HEK293T (cell line): Measurements from ENCODE around the gene SNAI1.

Experiments
- CTCF ChIA-PET: fragments of 350-600 bp; formaldehyde crosslinking; extraction: SDS; loops from one replicate; lab custom pipeline; 2021; ENCODE audit warnings: antibody characterized with exemption, inconsistent platforms; lab: Yijun Ruan, JAX
- POLR2A ChIA-PET: fragments of 350-600 bp; formaldehyde crosslinking; extraction: SDS; loops from one replicate; lab custom pipeline; 2020; ENCODE audit warnings: antibody characterized with exemption, inconsistent platforms; lab: Yijun Ruan, JAX
- DNase-seq: peaks from one replicate; pipeline ENCODE4 v3.0.0; 2012; ENCODE audit warnings: mixed read lengths; ENCODE audit errors: extremely low spot score
- ARNT ChIP-seq: fragments of 450-650 bp; IDR thresholded peaks from 2 replicates; pipeline ENCODE4 v1.6.1; 2017; ENCODE audit warnings: mild to moderate bottlenecking
- BHLHE40 ChIP-seq: fragments of 450-650 bp; IDR thresholded peaks from 2 replicates; pipeline ENCODE4 v1.6.1; 2016; ENCODE audit warnings: mild to moderate bottlenecking, moderate library complexity, borderline replicate concordance
- CTBP1 ChIP-seq: fragments of 450-650 bp; IDR thresholded peaks from 2 replicates; pipeline ENCODE4 v1.6.1; 2016; ENCODE audit warnings: borderline replicate concordance
- ELF4 ChIP-seq: fragments of 450-650 bp; IDR thresholded peaks from 2 replicates; pipeline ENCODE4 v1.6.1; 2017; ENCODE audit warnings: antibody characterized with exemption
- FOXA1 ChIP-seq: fragments of 450-650 bp; IDR thresholded peaks from 2 replicates; pipeline ENCODE4 v1.6.1; 2016; ENCODE audit warnings: mild to moderate bottlenecking
- FOXK2 ChIP-seq: fragments of 450-650 bp; IDR thresholded peaks from 2 replicates; pipeline ENCODE4 v1.6.1; 2016; ENCODE audit warnings: mild to moderate bottlenecking
- FOXM1 ChIP-seq: fragments of 450-650 bp; IDR thresholded peaks from 2 replicates; pipeline ENCODE4 v1.6.1; 2017; ENCODE audit warnings: mild to moderate bottlenecking, borderline replicate concordance
- HDGF ChIP-seq: fragments of 450-650 bp; IDR thresholded peaks from 2 replicates; pipeline ENCODE4 v1.6.1; 2017; ENCODE audit warnings: antibody characterized with exemption, borderline replicate concordance
- L3MBTL2 ChIP-seq: fragments of 450-650 bp; conservative IDR thresholded peaks from 2 replicates; pipeline ENCODE4 v1.6.1; 2016; ENCODE audit warnings: mild to moderate bottlenecking
- LEF1 ChIP-seq: fragments of 450-650 bp; IDR thresholded peaks from 2 replicates; pipeline ENCODE4 v1.6.1; 2017; ENCODE audit warnings: mild to moderate bottlenecking, borderline replicate concordance
- NFRKB ChIP-seq: fragments of 450-650 bp; IDR thresholded peaks from 2 replicates; pipeline ENCODE4 v1.6.1; 2016; ENCODE audit warnings: mild to moderate bottlenecking, moderate library complexity
- SP1 ChIP-seq: fragments of 450-650 bp; IDR thresholded peaks from 2 replicates; pipeline ENCODE4 v1.6.1; 2017
- SUZ12 ChIP-seq: fragments of 450-650 bp; IDR thresholded peaks from 2 replicates; pipeline ENCODE4 v1.6.1; 2016; ENCODE audit warnings: mild to moderate bottlenecking
- TARDBP ChIP-seq: fragments of 450-650 bp; IDR thresholded peaks from 2 replicates; pipeline ENCODE4 v1.6.1; 2016
- ZNF384 ChIP-seq: fragments of 450-650 bp; IDR thresholded peaks from 2 replicates; pipeline ENCODE4 v1.6.1; 2016
- TF ChIP-seq, protein P1 (sequence below): fragments of 450-650 bp; IDR thresholded peaks from 2 replicates; pipeline ENCODE4 v1.6.1; 2016

Gene SNAI1

DNA sequence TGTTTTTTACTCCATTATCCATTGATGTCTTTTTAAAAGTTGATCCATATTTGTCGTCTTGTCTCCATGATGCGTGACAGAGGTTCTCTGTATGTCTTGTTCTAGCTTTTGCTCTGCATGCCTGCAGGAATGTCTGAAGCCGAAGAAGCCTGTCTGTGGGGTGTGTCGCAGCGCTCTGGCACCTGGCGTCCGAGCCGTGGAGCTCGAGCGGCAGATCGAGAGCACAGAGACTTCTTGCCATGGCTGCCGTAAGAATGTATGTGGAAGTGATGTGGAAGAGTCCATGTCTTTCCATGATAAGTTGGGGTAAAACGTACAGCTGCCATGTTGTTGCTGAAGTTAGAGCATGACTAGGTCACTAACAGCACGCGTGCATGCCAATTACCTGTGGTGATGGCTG is 41.3 kb upstream of the SNAI1 start:
- TF ChIP-seq ELF4: no peak
- TF ChIP-seq HDGF: no peak
- no peak for TF ChIP-seq LEF1
- no peak for TF ChIP-seq TARDBP
- TF ChIP-seq BHLHE40: no peak
- TF ChIP-seq CTBP1: no peak
- TF ChIP-seq FOXK2: no peak
- no peak for TF ChIP-seq FOXM1
- no peak for TF ChIP-seq NFRKB
- DNase-seq: no peak
- CTCF ChIA-PET: interaction anchor here (1.1 kb wide), 1 partner anchor 12 kb away, joined by 4 read pairs; no protein-coding TSS in a partner anchor
- POLR2A ChIA-PET: no interaction called here

DNA sequence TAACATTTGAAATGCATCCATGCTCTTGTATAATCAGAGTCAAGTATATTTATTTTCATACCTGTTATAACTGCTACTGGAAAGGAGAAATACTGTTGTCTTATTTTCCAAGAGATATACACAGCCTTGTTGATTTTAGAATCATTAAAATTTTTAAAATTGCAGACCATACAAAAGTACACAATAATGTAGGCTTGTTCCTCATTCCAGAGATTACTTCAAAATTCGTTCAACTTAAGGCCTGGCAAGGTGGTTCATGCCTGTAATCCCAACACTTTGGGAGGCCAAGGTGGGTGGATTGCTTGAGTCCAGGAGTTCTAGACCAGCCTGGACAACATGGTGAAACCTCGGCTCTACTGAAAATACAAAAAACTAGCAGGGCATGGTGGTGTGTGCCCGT is 40.5 kb upstream of the SNAI1 start:
- POLR2A ChIA-PET: no interaction called here
- DNase-seq: no peak
- CTCF ChIA-PET: interaction anchor here (1.1 kb wide), 1 partner anchor 11 kb away, joined by 4 read pairs; no protein-coding TSS in a partner anchor
- TF ChIP-seq ELF4 (no peak), BHLHE40 (no peak), NFRKB (no peak), FOXA1 (no peak), FOXK2 (no peak), FOXM1 (no peak), CTBP1 (no peak), SUZ12 (no peak), HDGF (no peak), L3MBTL2 (no peak), LEF1 (no peak), TARDBP (no peak), ZNF384 (no peak), ARNT (no peak), SP1 (no peak)
- TF ChIP-seq, protein P1, sequence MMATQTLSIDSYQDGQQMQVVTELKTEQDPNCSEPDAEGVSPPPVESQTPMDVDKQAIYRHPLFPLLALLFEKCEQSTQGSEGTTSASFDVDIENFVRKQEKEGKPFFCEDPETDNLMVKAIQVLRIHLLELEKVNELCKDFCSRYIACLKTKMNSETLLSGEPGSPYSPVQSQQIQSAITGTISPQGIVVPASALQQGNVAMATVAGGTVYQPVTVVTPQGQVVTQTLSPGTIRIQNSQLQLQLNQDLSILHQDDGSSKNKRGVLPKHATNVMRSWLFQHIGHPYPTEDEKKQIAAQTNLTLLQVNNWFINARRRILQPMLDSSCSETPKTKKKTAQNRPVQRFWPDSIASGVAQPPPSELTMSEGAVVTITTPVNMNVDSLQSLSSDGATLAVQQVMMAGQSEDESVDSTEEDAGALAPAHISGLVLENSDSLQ: no peak

DNA sequence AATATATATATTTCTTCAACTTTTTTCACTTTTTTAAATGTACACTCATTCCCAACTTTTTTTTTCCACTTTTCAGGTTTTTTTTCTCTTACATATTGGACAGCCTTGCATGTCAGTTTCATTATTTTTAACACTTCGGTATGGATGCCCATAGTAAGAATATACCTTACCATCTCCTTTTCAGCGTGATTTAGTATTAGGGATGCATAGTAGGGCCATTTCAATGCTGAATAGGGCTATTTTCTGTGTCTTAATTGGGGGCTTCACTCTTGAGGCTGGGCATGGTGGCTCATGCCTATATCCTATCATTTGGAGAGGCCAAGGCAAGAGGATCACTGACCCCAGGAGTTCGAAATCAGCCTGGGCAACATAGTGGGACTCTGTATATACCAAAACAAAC is 39.8 kb upstream of the SNAI1 start:
- POLR2A ChIA-PET: no interaction called here
- CTCF ChIA-PET: interaction anchor here (0.7 kb wide), 1 partner anchor 300 kb away, joined by 4 read pairs; no protein-coding TSS in a partner anchor
- no peak for TF ChIP-seq ZNF384
- TF ChIP-seq FOXK2: no peak
- no peak for TF ChIP-seq NFRKB
- no peak for TF ChIP-seq ELF4
- no peak for DNase-seq

DNA sequence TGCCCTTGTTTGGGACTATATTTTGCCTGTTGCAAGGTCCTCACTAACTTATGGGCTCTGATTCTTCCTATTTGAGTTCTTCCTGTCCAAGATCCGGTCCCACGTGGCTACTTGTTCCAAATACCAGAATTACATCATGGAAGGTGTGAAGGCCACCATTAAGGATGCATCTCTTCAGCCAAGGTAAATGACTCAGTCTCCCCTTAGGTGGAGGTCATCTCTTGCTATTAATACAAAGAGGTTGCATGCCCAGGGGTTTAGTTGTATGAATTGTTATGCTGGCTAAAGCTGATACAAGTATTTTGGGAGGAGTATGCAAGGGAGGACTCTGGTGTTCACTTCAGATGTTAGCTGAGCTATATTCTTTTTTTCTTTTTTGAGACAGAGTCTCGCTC is 37.5 kb upstream of the SNAI1 start:
- TF ChIP-seq HDGF (no peak), ARNT (no peak), ZNF384 (no peak), FOXK2 (no peak), SP1 (no peak), FOXM1 (no peak), BHLHE40 (no peak), CTBP1 (no peak), NFRKB (no peak), L3MBTL2 (no peak), FOXA1 (no peak), SUZ12 (no peak), LEF1 (no peak)
- TF ChIP-seq, protein P1: no peak
- ChIA-PET CTCF (no interaction called here), POLR2A (interaction anchor here (1.2 kb wide), 1 partner anchor 9 kb away, joined by 3 read pairs; the partner anchor contains the start of gene RNF114)
- DNase-seq: no peak

DNA sequence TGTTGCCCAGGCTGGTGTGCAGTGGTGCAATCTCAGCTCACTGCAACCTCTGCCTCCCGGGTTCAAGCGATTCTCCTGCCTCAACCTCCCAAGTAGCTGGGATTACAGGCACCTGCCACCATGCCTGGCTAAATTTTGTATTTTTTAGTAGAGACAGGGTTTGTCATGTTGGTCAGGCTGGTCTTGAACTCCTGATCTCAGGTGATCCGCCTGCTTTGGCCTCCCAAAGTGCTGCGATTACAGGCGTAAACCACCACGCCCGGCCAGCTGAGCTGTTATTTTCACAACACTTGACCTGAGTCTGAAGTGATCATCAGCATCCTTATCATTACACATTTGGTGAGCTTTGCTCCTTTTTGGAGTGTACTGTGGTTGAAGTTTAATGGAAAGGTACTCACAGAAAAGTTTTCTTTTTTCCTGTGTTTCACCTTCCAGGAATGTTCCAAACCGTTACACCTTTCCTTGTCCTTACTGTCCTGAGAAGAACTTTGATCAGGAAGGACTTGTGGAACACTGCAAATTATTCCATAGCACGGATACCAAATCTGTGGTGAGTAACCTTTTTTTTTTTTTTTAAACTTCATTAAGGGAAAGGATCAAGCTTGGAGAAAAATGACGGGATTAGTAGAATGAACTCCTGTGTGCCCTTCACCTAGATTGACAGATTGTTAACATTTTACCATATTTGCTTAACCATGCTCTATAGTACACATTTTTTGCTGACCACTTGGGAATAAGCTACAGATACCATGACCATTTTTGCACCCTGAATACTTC is 36.9 kb upstream of the SNAI1 start:
- CTCF ChIA-PET: no interaction called here
- no peak for TF ChIP-seq FOXK2
- TF ChIP-seq LEF1: no peak
- TF ChIP-seq ZNF384: no peak
- POLR2A ChIA-PET: interaction anchor here (1.0 to 1.2 kb wide), 2 partner anchors 9 to 10 kb away, joined by 3 read pairs; partner anchors contain the start of gene RNF114
- no peak for DNase-seq

DNA sequence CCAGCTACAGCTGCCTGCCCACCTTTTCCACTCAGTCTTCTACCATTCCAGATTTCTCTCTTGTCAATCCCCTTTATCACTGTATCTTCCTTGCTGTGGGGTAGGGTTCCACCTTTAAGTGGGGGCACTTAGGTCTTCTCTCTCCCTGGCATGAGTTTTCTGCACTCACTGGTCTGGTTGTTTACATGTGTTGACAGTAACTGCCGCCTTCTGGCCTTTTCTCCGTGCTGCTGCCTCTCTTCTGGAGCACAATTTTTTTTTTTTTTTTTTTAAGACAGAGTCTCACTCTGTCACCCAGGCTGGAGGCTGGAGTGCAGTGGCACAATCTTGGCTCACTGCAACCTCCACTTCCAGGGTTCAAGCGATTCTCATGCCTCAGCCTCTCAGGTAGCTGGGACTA is 34.6 kb upstream of the SNAI1 start:
- POLR2A ChIA-PET: no interaction called here
- CTCF ChIA-PET: no interaction called here
- DNase-seq: no peak
- TF ChIP-seq ZNF384: no peak
- TF ChIP-seq, protein P1: no peak
- no peak for TF ChIP-seq NFRKB
- TF ChIP-seq FOXK2: no peak
- TF ChIP-seq ARNT: no peak
- no peak for TF ChIP-seq SP1
